DMS79 treated with DMSO at 0.1 percent for 48 hours (cell line): ENCODE data around the gene MYO15A.
A peak's percentile ranks its signal among the peaks of the same experiment; 100 is the strongest.

ENCODE experiments used
- DNase-seq: peaks from one replicate; lab custom pipeline; 2025; lab: John Stamatoyannopoulos, UW

Gene MYO15A

GRCh38 chr17:18108401-18109312 is at the start of gene MYO15A:
Gene MYO15A (plus strand): TSS chr17:18108756. CDS start chr17:18118801, 10,045 bp downstream.
- DNase-seq, result no peak

- DNase-seq, result no peak
These were observed 49.3 kb upstream of the MYO15A start for GRCh38 chr17:18059283-18059682.

- DNase-seq, result no peak
These were observed 44.5 kb upstream of the MYO15A start for GRCh38 chr17:18064053-18064452.

GRCh38 chr17:18065546-18065945 is 43.0 kb upstream of the MYO15A start:
- DNase-seq, result no peak

GRCh38 chr17:18066866-18067265 is 41.7 kb upstream of the MYO15A start:
- no peak for DNase-seq

- DNase-seq, result no peak
These were observed 39.5 kb upstream of the MYO15A start for GRCh38 chr17:18069101-18069500.

- peak; percentile 2 for DNase-seq
These were observed 37.7 kb upstream of the MYO15A start for GRCh38 chr17:18070861-18071340.

GRCh38 chr17:18071751-18072150 is 36.8 kb upstream of the MYO15A start:
- no peak for DNase-seq

- DNase-seq, result no peak
These were observed 33.8 kb upstream of the MYO15A start for GRCh38 chr17:18074566-18075272.

- no peak for DNase-seq
These were observed 31.6 kb upstream of the MYO15A start for GRCh38 chr17:18076936-18077335.

- DNase-seq, result no peak
These were observed 29.0 kb upstream of the MYO15A start for GRCh38 chr17:18079543-18079942.

GRCh38 chr17:18084256-18084655 is 24.3 kb upstream of the MYO15A start:
- DNase-seq, result no peak

GRCh38 chr17:18087610-18088491 is 20.7 kb upstream of the MYO15A start, which contains the start of gene DRG2:
Gene DRG2 (plus strand): TSS chr17:18087948. CDS start chr17:18088024, 76 bp downstream.
- peak; percentile 58 for DNase-seq

GRCh38 chr17:18089613-18090012 is 18.9 kb upstream of the MYO15A start:
- DNase-seq, result no peak

GRCh38 chr17:18093616-18094408 is 14.7 kb upstream of the MYO15A start:
- DNase-seq, result no peak

GRCh38 chr17:18094409-18094807 is 14.1 kb upstream of the MYO15A start:
- no peak for DNase-seq

- no peak for DNase-seq
These were observed 9.0 kb upstream of the MYO15A start for GRCh38 chr17:18099516-18099915.

GRCh38 chr17:18100616-18101015 is 7.9 kb upstream of the MYO15A start:
- DNase-seq, result no peak

GRCh38 chr17:18101828-18102227 is 6.7 kb upstream of the MYO15A start:
- no peak for DNase-seq

GRCh38 chr17:18102640-18103039 is 5.9 kb upstream of the MYO15A start:
- no peak for DNase-seq

GRCh38 chr17:18105027-18105426 is 3.5 kb upstream of the MYO15A start:
- no peak for DNase-seq
